Spleen (tissue), 7 donors: ENCODE measurements around the gene SMIM36.

ENCODE experiments used
- CTCF ChIP-seq, 11 experiments: fragments of 200-600 bp in 7 of 11; fragments of 450-650 bp in 4 of 11; sonication (generic) in 4 of 11; IDR thresholded peaks in 8 of 11; conservative IDR thresholded peaks in 3 of 11; 1 replicate in 7 of 11; 2 replicates in 4 of 11; pipeline versions ENCODE4 v1.4.0 to v1.8.0; 2016 to 2021; ENCODE audit warnings: antibody characterized with exemption in 11 of 11, inconsistent platforms in 4 of 11, mild to moderate bottlenecking in 1 of 11
- POLR2A ChIP-seq, 3 donors: fragments of 450-650 bp; IDR thresholded peaks; one replicate each; pipeline ENCODE4 v1.5.1; 2017; ENCODE audit warnings: antibody characterized with exemption in 3 of 3, mild to moderate bottlenecking in 1 of 3
- POLR2AphosphoS5 ChIP-seq, 3 donors: sonication (generic); formaldehyde crosslinking; IDR thresholded peaks; one replicate each; pipeline ENCODE4 v1.5.1; 2017; ENCODE audit warnings: antibody characterized with exemption in 3 of 3
- donor health status: DM: no; HTN: no; CAD: no; lungs with moderate emphysema.
- donor health status: DM: no; HTN: no; CAD: no.
- donor health status: DM: no; HTN: no; CAD: no.

GRCh38 chr17:55440391-55440790, 70.9 kb downstream of the SMIM36 start:
- TF ChIP-seq CTCF (IDR thresholded peaks at IDR 0.05 in 8 of 11, conservative IDR thresholded peaks at IDR 0.05 in 3 of 11) (no peak), POLR2AphosphoS5 (IDR thresholded peaks at IDR 0.05) (no peak), POLR2A (IDR thresholded peaks at IDR 0.05) (no peak)
